OCI-LY3 (cell line): ENCODE data around the gene PRRG3.

Experiments
- H2AFZ ChIP-seq: fragments of 200-600, 300-600 bp; shearing (Covaris generic); 2 replicates; pipeline ENCODE4 v1.6.0; 2014; ENCODE audit warnings: antibody characterized with exemption, low read depth, low read length
- H3K27ac ChIP-seq: fragments of 200-600, 300-600 bp; sonication (generic); 2 replicates; pipeline ENCODE4 v1.5.1; 2014; ENCODE audit warnings: mild to moderate bottlenecking, low read length, moderate library complexity, mixed read lengths
- H3K27me3 ChIP-seq: fragments of 200-600, 300-600 bp; sonication (generic); 2 replicates; pipeline ENCODE4 v1.6.1; 2014; ENCODE audit warnings: low read depth, low read length, mixed read lengths
- H3K36me3 ChIP-seq: fragments of 200-600, 300-600 bp; sonication (generic); replicated peaks from 2 replicates; pipeline ENCODE3; 2014; ENCODE audit warnings: low read depth, low read length, mixed read lengths
- H3K4me1 ChIP-seq: fragments of 300-600, 200-600 bp; sonication (generic); 2 replicates; pipeline ENCODE4 v1.6.1; 2014; ENCODE audit warnings: low read length, mixed read lengths
- H3K4me2 ChIP-seq: fragments of 200-600, 300-600 bp; sonication (generic); 2 replicates; pipeline ENCODE4 v1.6.1; 2014; ENCODE audit warnings: low read length, mixed read lengths
- H3K4me3 ChIP-seq: fragments of 300-600, 200-600 bp; sonication (generic); 2 replicates; pipeline ENCODE4 v1.5.1; 2014; ENCODE audit warnings: antibody characterized with exemption, mild to moderate bottlenecking, low read length, moderate library complexity
- H3K79me2 ChIP-seq: fragments of 300-600, 200-600 bp; shearing (Covaris generic); 2 replicates; pipeline ENCODE4 v1.6.1; 2014; ENCODE audit warnings: mild to moderate bottlenecking, low read length, mixed read lengths
- H3K9ac ChIP-seq: fragments of 300-600, 200-600 bp; shearing (Covaris generic); 2 replicates; pipeline ENCODE4 v1.6.0; 2014; ENCODE audit warnings: mild to moderate bottlenecking, low read length, moderate library complexity
- H3K9me3 ChIP-seq: fragments of 200-600, 300-600 bp; shearing (Covaris generic); 2 replicates; pipeline ENCODE4 v1.6.1; 2014; ENCODE audit warnings: low read length, mixed read lengths; ENCODE audit not compliant: insufficient read depth
- H4K20me1 ChIP-seq: fragments of 200-600, 300-600 bp; sonication (generic); 2 replicates; pipeline ENCODE4 v1.6.1; 2016; ENCODE audit warnings: low read length, mixed read lengths; ENCODE audit not compliant: insufficient read depth
- CTCF ChIP-seq: fragments of 200-600, 300-600 bp; sonication (generic); IDR thresholded peaks from 2 replicates; pipeline ENCODE4 v1.5.1; 2014; ENCODE audit warnings: antibody characterized with exemption, low read length, low read depth
- EZH2phosphoT487 ChIP-seq: fragments of 200-600 bp; shearing (Covaris generic); IDR thresholded peaks from 2 replicates; pipeline ENCODE4 v1.6.1; 2018; ENCODE audit warnings: antibody characterized with exemption, mixed run types, low read depth

Gene PRRG3

GRCh38 chrX:151704041-151704663, 8.9 kb downstream of the PRRG3 start:
- H3K79me2 ChIP-seq = no peaks in the 10 kb centered on the region

GRCh38 chrX:151708821-151709220, 13.6 kb downstream of the PRRG3 start:
- Histone ChIP-seq H3K27ac (no peak overlapping the region), H3K36me3 (no peaks in the 10 kb centered on the region), H3K4me3 (no peak overlapping the region), H3K4me2 (no peak overlapping the region), H3K79me2 (no peaks in the 10 kb centered on the region), H3K9ac (no peak overlapping the region), H3K4me1 (no peaks in the 10 kb centered on the region), H4K20me1 (no peaks in the 10 kb centered on the region), H2AFZ (no peak overlapping the region), H3K9me3 (no peaks in the 10 kb centered on the region), H3K27me3 (no peaks in the 10 kb centered on the region; the same call in 1 of the 2 replicates)
- TF ChIP-seq CTCF (no peak), EZH2phosphoT487 (no peak)

More at GRCh38 chrX:151704041-151704663, 8.9 kb downstream of the PRRG3 start:
- Histone ChIP-seq H3K4me2 (no peak overlapping the region), H3K36me3 (no peaks in the 10 kb centered on the region), H3K9ac (no peak overlapping the region), H3K27ac (no peak overlapping the region), H4K20me1 (no peaks in the 10 kb centered on the region), H3K9me3 (no peaks in the 10 kb centered on the region), H3K4me1 (no peaks in the 10 kb centered on the region), H3K4me3 (no peak overlapping the region), H2AFZ (no peak overlapping the region), H3K27me3 (no peaks in the 10 kb centered on the region)
- TF ChIP-seq EZH2phosphoT487 = no peak

- Histone ChIP-seq H3K4me2 (no peak overlapping the region), H3K9me3 (no peaks in the 10 kb centered on the region), H4K20me1 (no peaks in the 10 kb centered on the region), H3K36me3 (no peaks in the 10 kb centered on the region), H3K4me3 (no peak overlapping the region), H3K9ac (no peak overlapping the region), H3K79me2 (no peaks in the 10 kb centered on the region), H3K27me3 (no peaks in the 10 kb centered on the region; the same call in 1 of the 2 replicates), H3K27ac (no peak overlapping the region), H2AFZ (no peak overlapping the region), H3K4me1 (no peaks in the 10 kb centered on the region)
- TF ChIP-seq CTCF = no peak
- no peak for TF ChIP-seq EZH2phosphoT487
Measured at GRCh38 chrX:151710457-151710856, 15.2 kb downstream of the PRRG3 start.

- no peaks in the 10 kb centered on the region for H3K4me1 ChIP-seq
- no peak overlapping the region for H3K4me3 ChIP-seq
- H3K79me2 ChIP-seq = no peaks in the 10 kb centered on the region
- H3K4me2 ChIP-seq = no peak overlapping the region
- H2AFZ ChIP-seq = no peak overlapping the region
- TF ChIP-seq EZH2phosphoT487 (no peak), CTCF (no peak)
- H3K9me3 ChIP-seq = no peaks in the 10 kb centered on the region
- no peak overlapping the region for H3K27ac ChIP-seq
- no peaks in the 10 kb centered on the region for H3K36me3 ChIP-seq
- H4K20me1 ChIP-seq = no peaks in the 10 kb centered on the region
- no peaks in the 10 kb centered on the region; the same call in 1 of the 2 replicates for H3K27me3 ChIP-seq
- no peak overlapping the region for H3K9ac ChIP-seq
Measured at GRCh38 chrX:151711154-151711553, 15.9 kb downstream of the PRRG3 start.
